ENCODE data around the gene INSYN2B.

- TF ChIP-seq CTCF (IDR thresholded peaks at IDR 0.05) (no peak), EZH2 (IDR thresholded peaks at IDR 0.05; ENCODE audit: borderline replicate concordance, insufficient read depth, low read depth, low read length, poor library complexity, severe bottlenecking) (no peak)
Measured at GRCh38 chr5:169956756-169957155, 23.5 kb downstream of the INSYN2B start.

Measured in B cell (primary cell).